ENCODE measurements around the gene JSRP1. TPM values are rescaled to one million over a fixed set of nuclear protein-coding genes. Genes with fewer than 3 reads are reported as not detected.

JSRP1 gene
- total and polyA plus RNA-seq, 7 donors: 0.36 to 1.6 (median 1.0) TPM; not detected in 4

DNA sequence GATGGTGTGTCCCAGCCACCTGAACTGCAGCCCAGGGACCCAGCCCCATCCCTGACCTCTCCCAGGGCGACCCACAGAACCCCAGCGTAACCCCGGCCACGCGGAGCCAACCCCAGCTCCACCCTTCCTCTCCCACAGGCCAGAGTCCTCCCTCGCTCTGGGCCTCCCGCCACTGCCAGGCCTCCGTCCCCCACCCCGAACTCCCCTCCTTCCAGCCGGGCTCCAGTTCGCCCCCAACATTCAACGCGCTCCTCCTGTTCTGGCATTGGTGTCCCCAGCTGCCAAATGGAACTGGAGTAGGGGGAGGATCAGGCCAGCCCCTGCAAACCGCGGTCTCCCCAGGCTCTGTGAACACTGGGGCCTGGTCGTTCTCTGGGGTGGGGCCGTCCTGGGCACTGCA is 44.3 kb upstream of the JSRP1 start:
- intact Hi-C loops (cut with DNase I): no loop called here
- Histone ChIP-seq H3K27ac (no peak overlapping the region), H3K4me3 (no peak overlapping the region), H3K27me3 (peaks cover 4 to 39% (median 20%) of the 10 kb centered on the region in 3 donors), H3K9me3 (no peaks in the 10 kb centered on the region), H3K36me3 (no peaks in the 10 kb centered on the region), H3K4me1 (peaks cover 0 to 13% (median 10%) of the 10 kb centered on the region in 4 donors)
- TF ChIP-seq, protein P1, sequence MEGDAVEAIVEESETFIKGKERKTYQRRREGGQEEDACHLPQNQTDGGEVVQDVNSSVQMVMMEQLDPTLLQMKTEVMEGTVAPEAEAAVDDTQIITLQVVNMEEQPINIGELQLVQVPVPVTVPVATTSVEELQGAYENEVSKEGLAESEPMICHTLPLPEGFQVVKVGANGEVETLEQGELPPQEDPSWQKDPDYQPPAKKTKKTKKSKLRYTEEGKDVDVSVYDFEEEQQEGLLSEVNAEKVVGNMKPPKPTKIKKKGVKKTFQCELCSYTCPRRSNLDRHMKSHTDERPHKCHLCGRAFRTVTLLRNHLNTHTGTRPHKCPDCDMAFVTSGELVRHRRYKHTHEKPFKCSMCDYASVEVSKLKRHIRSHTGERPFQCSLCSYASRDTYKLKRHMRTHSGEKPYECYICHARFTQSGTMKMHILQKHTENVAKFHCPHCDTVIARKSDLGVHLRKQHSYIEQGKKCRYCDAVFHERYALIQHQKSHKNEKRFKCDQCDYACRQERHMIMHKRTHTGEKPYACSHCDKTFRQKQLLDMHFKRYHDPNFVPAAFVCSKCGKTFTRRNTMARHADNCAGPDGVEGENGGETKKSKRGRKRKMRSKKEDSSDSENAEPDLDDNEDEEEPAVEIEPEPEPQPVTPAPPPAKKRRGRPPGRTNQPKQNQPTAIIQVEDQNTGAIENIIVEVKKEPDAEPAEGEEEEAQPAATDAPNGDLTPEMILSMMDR (IDR thresholded peaks at IDR 0.05): no peak
- TF ChIP-seq POLR2A (IDR thresholded peaks at IDR 0.05) (no peak), POLR2AphosphoS5 (IDR thresholded peaks at IDR 0.05) (no peak), EP300 (IDR thresholded peaks at IDR 0.05) (no peak)
- no peak for DNase-seq
- WGBS, 2 donors: 59 to 75% methylated on average over 17 of the region's 17 CpGs

DNA sequence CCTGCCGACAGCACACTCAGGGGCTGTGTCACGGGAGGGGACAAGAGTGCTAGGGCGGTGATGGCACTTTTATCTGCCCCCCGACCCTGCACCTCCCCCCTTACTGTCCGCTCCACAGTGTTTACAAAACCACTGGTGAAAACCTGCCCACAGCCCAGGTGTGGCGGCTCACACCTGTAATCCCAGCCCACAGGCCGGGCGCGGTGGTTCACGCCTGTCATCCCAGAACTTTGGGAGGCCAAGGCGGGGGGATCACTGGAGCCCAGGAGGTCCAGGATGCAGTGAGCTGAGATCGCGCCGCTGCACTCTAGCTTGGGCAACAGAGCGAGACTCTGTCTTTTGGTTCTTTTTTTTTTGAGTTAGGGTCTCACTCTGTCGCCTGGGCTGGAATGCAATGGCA is 39.9 kb upstream of the JSRP1 start:
- no peak for DNase-seq
- intact Hi-C loops (cut with DNase I): no loop called here
- Histone ChIP-seq H3K36me3 (no peaks in the 10 kb centered on the region), H3K4me3 (no peak overlapping the region), H3K27ac (no peak overlapping the region), H3K4me1 (peaks cover 0 to 33% (median 27%) of the 10 kb centered on the region in 4 donors), H3K27me3 (peaks cover 8 to 24% (median 17%) of the 10 kb centered on the region in 3 donors), H3K9me3 (no peaks in the 10 kb centered on the region)
- no peak for TF ChIP-seq POLR2AphosphoS5 (IDR thresholded peaks at IDR 0.05)
- 55 to 83% methylated on average over 16 of the region's 16 CpGs for WGBS, 2 donors

DNA sequence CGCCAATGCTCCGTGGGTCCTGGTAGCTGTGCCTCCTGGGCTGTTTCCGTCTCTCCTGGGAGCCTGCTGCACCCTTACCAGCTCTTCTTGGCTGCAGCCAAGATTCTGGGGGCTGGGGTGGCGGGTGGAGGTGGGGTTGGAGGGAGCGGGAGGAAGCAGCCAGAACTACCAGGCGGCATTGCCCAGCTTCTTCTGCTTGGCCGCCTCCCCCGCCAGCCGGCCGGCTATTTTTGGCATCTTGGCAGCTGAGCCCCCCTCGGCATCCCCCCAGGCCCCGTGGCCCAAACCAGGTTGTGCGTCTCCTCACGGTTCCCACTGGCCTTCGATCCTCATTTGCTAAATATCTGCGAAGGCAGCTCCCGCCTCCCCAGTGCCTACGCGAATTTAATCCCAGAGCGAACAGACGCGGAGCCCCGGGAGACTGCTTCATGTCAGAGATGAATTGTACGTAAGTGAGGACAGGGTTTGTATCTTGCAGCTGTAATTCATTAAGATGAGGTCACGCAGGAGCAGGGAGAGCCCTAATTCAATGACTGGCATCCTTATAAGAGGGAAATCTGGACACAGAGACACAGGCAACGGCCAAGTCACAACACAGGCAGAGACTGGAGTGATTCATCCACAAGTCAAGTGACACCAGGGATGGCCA is 38.6 kb upstream of the JSRP1 start:
- no peaks in the 10 kb centered on the region for H3K9me3 ChIP-seq
- 28 to 47% methylated on average over 26 of the region's 26 CpGs for WGBS, 2 donors
- H3K4me1 ChIP-seq: peaks cover 0 to 46% (median 40%) of the 10 kb centered on the region in 4 donors
- peak; percentile 84 for DNase-seq
- H3K27ac ChIP-seq: peak overlapping the region; percentile 18 to 81 (median 77)
- H3K4me3 ChIP-seq: peak overlapping the region in 3 of 4 donors; percentile 14 to 33 (median 26)
- TF ChIP-seq EP300 (IDR thresholded peaks at IDR 0.05): peak in 3 of 4 donors; percentile 40 to 84 (median 68)
- peak; percentile 72 to 90 (median 80) for TF ChIP-seq POLR2AphosphoS5 (IDR thresholded peaks at IDR 0.05)
- no peak for TF ChIP-seq POLR2A (IDR thresholded peaks at IDR 0.05)
- TF ChIP-seq, protein P1 (IDR thresholded peaks at IDR 0.05): no peak
- intact Hi-C loops (cut with DNase I): loop anchor here (2.0 kb wide), 1 partner anchor 24 kb away; no protein-coding TSS in a partner anchor
- H3K27me3 ChIP-seq: peaks cover 21 to 34% (median 30%) of the 10 kb centered on the region in 3 donors
- no peaks in the 10 kb centered on the region for H3K36me3 ChIP-seq

DNA sequence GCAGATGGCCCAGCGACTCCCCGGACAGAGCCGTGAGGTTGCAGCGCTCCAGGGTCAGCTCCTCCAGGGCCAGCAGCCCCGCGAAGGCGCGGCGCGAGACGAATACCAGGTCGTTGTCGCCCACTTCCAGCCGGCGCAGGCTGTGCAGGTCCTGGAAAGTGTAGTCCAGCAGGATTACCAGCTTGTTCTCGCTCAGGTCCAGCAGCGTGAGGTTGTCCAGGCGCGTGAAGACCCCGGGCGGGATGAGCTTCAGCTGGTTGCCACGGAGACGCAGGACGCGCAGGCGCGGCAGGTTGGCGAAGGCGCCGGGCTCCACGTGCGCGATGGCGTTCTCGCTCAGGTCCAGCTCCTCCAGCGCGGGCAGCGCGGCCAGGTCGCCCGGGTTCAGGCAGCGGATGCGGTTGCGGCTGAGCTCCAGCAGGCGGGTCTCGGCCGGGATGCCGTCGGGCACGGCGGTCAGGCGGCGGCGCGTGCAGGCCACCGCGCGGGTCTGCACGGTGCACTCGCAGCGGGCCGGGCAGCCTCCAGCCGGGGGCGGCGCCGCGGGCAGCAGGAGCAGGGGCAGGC is 35.1 kb upstream of the JSRP1 start:
- intact Hi-C loops (cut with DNase I): no loop called here
- Histone ChIP-seq H3K4me1 (peaks cover 0 to 52% (median 46%) of the 10 kb centered on the region in 4 donors), H3K9me3 (no peaks in the 10 kb centered on the region), H3K27ac (no peak overlapping the region), H3K4me3 (peak overlapping the region in 3 of 4 donors; percentile 28 to 46 (median 40)), H3K36me3 (no peaks in the 10 kb centered on the region), H3K27me3 (peaks cover 30 to 49% (median 44%) of the 10 kb centered on the region in 3 donors)
- no peak for DNase-seq
- TF ChIP-seq EP300 (IDR thresholded peaks at IDR 0.05) (no peak), POLR2A (IDR thresholded peaks at IDR 0.05) (no peak), POLR2AphosphoS5 (IDR thresholded peaks at IDR 0.05) (no peak)
- TF ChIP-seq, protein P1 (IDR thresholded peaks at IDR 0.05): no peak
- 9 to 37% methylated on average over 67 of the region's 67 CpGs for WGBS, 2 donors

DNA sequence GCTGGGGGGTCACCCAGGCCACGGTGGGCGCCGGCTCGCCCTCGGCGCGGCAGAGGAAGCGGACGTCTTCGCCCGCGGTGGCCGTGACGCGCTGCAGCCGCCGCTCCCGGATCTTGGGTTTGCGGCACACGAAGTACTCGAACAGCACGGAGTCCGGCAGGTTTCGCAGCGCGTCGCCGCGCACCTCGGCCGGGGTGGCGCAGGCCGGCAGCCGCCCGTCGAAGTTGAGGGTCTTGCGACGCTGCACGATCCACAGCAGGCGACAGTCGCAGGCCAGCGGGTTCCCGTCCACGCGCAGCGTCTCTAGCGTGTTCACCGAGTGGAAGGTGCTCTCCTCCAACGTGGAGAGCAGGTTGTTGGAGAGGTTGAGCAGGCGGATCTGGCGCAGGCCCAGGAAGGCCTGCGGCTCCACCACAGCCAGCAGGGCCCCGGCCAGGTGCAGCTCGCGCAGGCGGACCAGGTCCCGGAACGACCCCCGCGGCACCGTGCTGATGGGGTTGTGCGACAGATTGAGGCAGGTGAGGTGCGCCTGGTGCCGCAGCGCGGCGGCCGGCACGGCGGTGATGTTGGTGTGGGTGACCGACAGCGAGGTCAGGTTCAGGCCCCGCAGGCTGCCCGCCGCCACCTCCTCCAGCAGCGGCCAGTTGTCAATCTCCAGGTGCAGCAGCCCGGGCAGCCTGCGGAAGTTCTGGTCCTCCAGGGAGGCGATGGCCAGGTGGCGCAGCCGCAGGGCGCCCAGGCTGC is 34.4 kb upstream of the JSRP1 start:
- Histone ChIP-seq H3K36me3 (no peaks in the 10 kb centered on the region), H3K27me3 (peaks cover 30 to 49% (median 44%) of the 10 kb centered on the region in 3 donors), H3K9me3 (no peaks in the 10 kb centered on the region), H3K4me3 (peak overlapping the region in 3 of 4 donors; percentile 28 to 46 (median 40)), H3K4me1 (peaks cover 0 to 48% (median 44%) of the 10 kb centered on the region in 4 donors), H3K27ac (peak overlapping the region in 1 of 4 donors; percentile 31)
- TF ChIP-seq POLR2A (IDR thresholded peaks at IDR 0.05) (no peak), POLR2AphosphoS5 (IDR thresholded peaks at IDR 0.05) (no peak), EP300 (IDR thresholded peaks at IDR 0.05) (no peak)
- TF ChIP-seq, protein P1 (IDR thresholded peaks at IDR 0.05): no peak
- intact Hi-C loops (cut with DNase I): no loop called here
- 3% methylated on average over 82 of the region's 82 CpGs for WGBS, 2 donors
- DNase-seq: no peak

Data from sigmoid colon (tissue), 7 donors.